ENCODE measurements around the gene GRAP2.

DNA sequence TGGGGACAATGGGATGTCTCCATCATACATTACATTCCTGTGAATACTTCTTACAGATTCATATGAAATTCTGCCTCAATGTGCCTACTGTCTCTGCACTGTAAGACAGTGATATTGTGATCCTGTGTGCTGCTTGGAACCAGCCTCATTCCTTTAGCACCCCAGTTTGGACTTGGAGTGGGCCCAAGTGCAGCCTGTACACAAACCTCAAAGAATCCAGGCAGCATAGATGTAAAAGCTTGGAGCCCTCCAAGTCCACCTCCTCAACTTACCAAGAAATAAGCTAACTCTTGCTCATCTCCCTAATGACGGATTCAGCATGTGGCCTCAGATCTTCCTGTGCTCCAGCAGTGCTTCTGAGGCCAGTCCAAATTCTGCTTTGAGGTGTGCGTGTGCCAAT, 24.4 kb downstream of the GRAP2 start:
- TF ChIP-seq, protein P1, sequence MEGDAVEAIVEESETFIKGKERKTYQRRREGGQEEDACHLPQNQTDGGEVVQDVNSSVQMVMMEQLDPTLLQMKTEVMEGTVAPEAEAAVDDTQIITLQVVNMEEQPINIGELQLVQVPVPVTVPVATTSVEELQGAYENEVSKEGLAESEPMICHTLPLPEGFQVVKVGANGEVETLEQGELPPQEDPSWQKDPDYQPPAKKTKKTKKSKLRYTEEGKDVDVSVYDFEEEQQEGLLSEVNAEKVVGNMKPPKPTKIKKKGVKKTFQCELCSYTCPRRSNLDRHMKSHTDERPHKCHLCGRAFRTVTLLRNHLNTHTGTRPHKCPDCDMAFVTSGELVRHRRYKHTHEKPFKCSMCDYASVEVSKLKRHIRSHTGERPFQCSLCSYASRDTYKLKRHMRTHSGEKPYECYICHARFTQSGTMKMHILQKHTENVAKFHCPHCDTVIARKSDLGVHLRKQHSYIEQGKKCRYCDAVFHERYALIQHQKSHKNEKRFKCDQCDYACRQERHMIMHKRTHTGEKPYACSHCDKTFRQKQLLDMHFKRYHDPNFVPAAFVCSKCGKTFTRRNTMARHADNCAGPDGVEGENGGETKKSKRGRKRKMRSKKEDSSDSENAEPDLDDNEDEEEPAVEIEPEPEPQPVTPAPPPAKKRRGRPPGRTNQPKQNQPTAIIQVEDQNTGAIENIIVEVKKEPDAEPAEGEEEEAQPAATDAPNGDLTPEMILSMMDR (IDR thresholded peaks at IDR 0.05), result no peak
- no peak for TF ChIP-seq POLR2A (IDR thresholded peaks at IDR 0.05)
